Coronary artery (tissue), 2 donors: Measurements from ENCODE around the gene RAB27B.

Source experiments
- DNase-seq: peaks from one replicate; pipeline ENCODE4 v3.0.0-alpha.2; 2017; ENCODE audit warnings: low spot score
- H3K27ac ChIP-seq, 2 donors: fragments of 200-600 bp; sonication (generic); one replicate each; pipeline ENCODE4 v1.5.1; 2016 to 2019
- H3K4me3 ChIP-seq: fragments of 200-600 bp; sonication (generic); 2 replicates; pipeline ENCODE4 v1.5.1; 2016; ENCODE audit warnings: mild to moderate bottlenecking, moderate library complexity
- TF ChIP-seq, protein P1 (sequence below): fragments of 200-600 bp; sonication (generic); IDR thresholded peaks from one replicate; pipeline ENCODE4 v1.5.1; 2019; ENCODE audit warnings: antibody characterized with exemption

Gene RAB27B

DNA sequence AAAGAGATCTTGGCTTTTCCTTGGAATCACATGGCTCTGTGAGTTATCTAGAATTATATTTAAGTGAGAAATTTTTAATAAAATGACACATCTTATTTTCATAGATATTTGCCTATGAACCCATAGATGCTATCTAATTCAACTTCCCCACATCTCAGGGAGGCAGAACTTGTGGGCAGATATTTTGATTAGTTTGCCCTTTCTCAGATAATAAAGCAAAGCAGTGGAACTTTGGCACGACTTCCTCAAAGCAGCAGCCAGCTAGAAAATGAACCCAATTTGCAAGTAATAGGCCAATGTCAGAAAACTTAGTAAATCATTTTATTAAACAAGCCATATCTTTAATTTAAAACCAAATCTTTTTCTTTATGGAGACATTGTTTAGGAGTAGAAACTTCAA, 32.7 kb downstream of the RAB27B start:
- no peak for DNase-seq
- Histone ChIP-seq H3K27ac (no peak overlapping the region), H3K4me3 (no peak overlapping the region)
- TF ChIP-seq, protein P1, sequence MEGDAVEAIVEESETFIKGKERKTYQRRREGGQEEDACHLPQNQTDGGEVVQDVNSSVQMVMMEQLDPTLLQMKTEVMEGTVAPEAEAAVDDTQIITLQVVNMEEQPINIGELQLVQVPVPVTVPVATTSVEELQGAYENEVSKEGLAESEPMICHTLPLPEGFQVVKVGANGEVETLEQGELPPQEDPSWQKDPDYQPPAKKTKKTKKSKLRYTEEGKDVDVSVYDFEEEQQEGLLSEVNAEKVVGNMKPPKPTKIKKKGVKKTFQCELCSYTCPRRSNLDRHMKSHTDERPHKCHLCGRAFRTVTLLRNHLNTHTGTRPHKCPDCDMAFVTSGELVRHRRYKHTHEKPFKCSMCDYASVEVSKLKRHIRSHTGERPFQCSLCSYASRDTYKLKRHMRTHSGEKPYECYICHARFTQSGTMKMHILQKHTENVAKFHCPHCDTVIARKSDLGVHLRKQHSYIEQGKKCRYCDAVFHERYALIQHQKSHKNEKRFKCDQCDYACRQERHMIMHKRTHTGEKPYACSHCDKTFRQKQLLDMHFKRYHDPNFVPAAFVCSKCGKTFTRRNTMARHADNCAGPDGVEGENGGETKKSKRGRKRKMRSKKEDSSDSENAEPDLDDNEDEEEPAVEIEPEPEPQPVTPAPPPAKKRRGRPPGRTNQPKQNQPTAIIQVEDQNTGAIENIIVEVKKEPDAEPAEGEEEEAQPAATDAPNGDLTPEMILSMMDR: no peak

DNA sequence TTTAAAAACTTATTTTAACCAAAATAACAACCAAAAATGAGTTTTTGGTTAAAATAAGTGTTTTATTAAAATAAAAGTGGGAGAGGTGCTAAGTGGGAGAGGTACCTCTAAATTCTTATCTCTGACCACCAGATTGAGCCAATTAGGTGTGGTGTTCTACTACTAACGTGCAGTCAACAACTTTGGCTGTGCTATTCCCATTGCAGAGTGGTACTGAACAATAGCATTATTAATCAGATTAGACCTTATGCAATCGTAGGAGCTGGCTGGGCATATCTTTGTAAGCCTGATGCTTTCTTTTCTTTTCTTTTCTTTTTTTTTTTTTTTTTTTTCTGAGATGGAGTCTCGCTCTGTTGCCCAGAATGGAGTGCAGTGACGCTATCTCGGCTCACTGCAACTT, 38.9 kb downstream of the RAB27B start:
- no peak overlapping the region for H3K4me3 ChIP-seq
- no peak overlapping the region for H3K27ac ChIP-seq
- TF ChIP-seq, protein P1: no peak
- DNase-seq: no peak

DNA sequence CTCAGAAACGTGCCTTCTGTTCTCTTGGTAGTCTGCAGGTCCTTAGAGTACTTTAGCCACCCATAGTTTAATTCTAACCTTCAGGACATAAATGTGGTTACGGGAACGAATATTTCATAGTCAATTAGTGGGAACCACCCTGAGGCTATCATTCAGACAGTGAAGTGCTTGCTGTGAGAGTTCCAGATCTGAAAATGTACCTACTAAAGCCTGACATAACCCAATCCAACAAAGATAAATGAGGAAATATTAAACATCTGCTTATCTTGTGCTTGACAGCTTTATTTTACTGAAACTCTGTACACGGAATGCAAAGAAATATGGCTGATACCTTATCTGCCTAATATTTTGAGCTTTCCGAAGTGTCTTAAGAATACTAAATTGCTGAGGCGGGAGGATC, 43.0 kb downstream of the RAB27B start:
- Histone ChIP-seq H3K27ac (no peak overlapping the region), H3K4me3 (no peak overlapping the region)
- TF ChIP-seq, protein P1: no peak
- DNase-seq: no peak

DNA sequence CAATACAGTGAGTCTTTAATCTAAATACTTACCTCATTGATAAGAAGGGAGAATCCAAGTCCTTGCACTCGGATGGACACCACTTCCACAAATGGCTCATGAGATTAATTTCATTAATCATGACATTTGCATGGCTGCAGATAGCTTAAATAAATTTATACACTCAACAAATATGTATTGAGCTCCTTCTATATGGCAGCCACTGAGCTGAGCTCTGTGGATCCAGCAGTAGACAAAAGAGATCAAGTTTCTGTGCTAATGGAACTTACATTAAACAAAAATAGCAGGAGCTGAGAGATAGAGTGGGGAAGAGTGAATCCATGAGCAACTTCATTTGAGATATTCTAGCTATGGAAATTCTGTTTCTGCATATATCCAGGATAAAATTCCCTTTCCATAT, 44.4 kb downstream of the RAB27B start:
- H3K4me3 ChIP-seq: no peak overlapping the region
- H3K27ac ChIP-seq: no peak overlapping the region
- DNase-seq: no peak
- TF ChIP-seq, protein P1: no peak

DNA sequence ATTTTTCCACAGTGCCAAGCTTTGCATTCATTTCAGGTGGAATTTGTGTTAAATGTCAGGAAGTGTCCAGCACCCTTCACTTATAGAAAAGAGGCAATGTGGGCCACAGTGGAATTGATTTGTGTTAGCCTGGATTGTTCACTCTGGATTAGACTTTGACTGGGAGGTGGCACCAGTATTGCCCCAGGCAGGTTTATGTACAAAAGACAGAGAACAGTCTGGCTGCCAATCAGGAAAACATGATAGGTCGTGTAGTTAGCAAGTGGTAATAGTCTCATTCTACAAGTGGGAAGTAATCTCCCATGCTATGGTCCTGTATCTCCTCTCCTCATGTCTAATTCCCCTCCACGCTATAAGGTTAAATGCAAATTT, 45.6 kb downstream of the RAB27B start:
- no peak for DNase-seq
- Histone ChIP-seq H3K27ac (no peak overlapping the region), H3K4me3 (no peak overlapping the region)
- TF ChIP-seq, protein P1: no peak

DNA sequence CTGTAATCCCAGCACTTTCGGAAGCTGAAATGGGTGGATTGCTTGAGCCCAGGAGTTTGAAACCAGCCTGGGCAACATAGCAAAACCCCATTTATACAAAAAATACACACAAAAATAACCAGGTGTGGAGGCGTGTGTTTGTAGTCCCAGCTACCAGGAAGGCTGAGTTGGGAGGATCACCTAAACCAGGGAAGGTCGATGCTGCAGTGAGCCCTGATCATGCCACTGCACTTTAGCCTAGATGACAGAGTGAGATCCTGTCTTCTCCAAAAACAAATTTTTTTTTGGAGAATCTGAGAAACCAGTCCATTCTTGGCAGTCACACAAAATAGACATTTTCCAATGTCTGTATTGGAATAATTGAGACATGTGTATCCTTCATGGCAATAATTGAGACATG, 46.8 kb downstream of the RAB27B start:
- DNase-seq: no peak
- Histone ChIP-seq H3K27ac (no peak overlapping the region), H3K4me3 (no peak overlapping the region)
- TF ChIP-seq, protein P1: no peak

DNA sequence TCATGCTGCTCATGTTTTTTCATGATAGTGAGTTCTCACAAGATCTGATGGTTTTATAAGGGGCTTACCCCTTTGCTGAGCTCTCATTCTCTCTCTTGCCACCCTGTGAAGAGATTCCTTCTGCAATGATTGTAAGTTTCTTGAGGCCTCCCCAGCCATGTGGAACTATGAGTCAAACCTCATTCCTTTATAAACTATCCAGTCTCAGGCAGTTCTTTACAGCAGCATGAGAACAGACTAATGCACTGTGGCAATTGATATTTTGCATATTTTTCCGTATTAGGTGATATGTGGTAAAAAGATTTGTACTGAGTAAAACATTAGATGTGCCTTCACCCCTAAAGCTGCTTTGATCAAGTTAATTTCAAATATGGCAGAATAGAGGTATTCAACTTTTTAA, 48.8 kb downstream of the RAB27B start:
- no peak for DNase-seq
- H3K4me3 ChIP-seq: no peak overlapping the region
- TF ChIP-seq, protein P1: no peak
- no peak overlapping the region for H3K27ac ChIP-seq
